Omental fat pad (tissue), 4 donors: Measurements from ENCODE around the gene APCS. TPM values are rescaled to one million over a fixed set of nuclear protein-coding genes. Genes with fewer than 3 reads are reported as not detected.

ENCODE experiments used
- ATAC-seq: fragments of 150-250 bp; one replicate; pipeline ENCODE4 v1.9.1; 2016; ENCODE audit warnings: mild to moderate bottlenecking, moderate library complexity; ENCODE audit not compliant: low FRiP score
- DNase-seq: peaks from one replicate; pipeline ENCODE4 v3.0.0-alpha.2; 2019; ENCODE audit warnings: low spot score
- total RNA-seq, 4 donors: library from RNA; depleted of rRNA; stranded (reverse); fragments of >200 nt; gene quantifications; one replicate each; pipeline ENCODE4 v1.1.0, GENCODE V29; 2016
- TF ChIP-seq, protein P1 (sequence below), 3 donors: fragments of 450-650 bp; IDR thresholded peaks; one replicate each; pipeline ENCODE4 v1.5.1; 2016 to 2017; ENCODE audit warnings: antibody characterized with exemption in 3 of 3, mild to moderate bottlenecking in 3 of 3, moderate library complexity in 2 of 3

Gene APCS
- total RNA-seq, 4 donors from 2014 or later: not detected

DNA sequence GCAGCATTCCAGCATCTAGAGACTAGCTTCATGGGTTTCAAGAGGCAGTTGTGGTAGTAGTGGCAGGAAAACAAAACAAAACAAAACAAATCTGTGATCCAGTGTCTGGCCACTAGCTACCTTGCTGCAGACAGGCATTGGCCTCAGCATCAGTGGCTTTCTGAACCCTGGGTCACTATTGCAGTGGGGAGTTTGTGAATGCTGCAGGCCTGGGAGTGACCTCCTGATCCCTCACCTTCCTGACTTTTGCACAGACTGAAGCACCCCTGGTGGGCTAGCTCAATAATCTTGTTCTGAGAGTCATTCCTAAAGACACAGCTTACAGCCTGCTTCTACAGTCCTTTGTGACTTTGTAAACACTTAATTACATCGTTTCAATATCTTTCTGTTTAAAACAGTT lies 24.9 kb upstream of the APCS start:
- ATAC-seq: no peak
- TF ChIP-seq, protein P1, sequence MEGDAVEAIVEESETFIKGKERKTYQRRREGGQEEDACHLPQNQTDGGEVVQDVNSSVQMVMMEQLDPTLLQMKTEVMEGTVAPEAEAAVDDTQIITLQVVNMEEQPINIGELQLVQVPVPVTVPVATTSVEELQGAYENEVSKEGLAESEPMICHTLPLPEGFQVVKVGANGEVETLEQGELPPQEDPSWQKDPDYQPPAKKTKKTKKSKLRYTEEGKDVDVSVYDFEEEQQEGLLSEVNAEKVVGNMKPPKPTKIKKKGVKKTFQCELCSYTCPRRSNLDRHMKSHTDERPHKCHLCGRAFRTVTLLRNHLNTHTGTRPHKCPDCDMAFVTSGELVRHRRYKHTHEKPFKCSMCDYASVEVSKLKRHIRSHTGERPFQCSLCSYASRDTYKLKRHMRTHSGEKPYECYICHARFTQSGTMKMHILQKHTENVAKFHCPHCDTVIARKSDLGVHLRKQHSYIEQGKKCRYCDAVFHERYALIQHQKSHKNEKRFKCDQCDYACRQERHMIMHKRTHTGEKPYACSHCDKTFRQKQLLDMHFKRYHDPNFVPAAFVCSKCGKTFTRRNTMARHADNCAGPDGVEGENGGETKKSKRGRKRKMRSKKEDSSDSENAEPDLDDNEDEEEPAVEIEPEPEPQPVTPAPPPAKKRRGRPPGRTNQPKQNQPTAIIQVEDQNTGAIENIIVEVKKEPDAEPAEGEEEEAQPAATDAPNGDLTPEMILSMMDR (IDR thresholded peaks at IDR 0.05): no peak
- no peak for DNase-seq

DNA sequence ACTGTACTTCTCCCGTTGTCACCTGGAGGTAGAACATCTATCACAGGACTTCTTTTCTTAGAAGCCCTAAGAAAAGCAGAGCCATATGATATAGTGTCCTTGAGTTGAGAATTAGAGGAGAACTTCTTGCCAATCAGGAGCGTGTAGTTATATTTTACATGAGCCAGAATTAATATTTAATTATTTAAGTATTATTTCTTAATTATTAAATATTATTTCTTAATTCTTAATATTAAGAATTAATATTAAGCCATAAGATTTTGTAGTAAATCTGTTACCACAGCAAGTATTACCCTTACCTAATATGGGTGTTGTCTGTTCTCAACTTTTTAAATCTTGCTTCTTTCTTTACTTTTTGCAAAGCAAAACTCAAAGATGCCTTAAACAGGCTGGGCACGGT lies 10.2 kb upstream of the APCS start:
- no peak for ATAC-seq
- no peak for DNase-seq
- TF ChIP-seq, protein P1 (IDR thresholded peaks at IDR 0.05): no peak

DNA sequence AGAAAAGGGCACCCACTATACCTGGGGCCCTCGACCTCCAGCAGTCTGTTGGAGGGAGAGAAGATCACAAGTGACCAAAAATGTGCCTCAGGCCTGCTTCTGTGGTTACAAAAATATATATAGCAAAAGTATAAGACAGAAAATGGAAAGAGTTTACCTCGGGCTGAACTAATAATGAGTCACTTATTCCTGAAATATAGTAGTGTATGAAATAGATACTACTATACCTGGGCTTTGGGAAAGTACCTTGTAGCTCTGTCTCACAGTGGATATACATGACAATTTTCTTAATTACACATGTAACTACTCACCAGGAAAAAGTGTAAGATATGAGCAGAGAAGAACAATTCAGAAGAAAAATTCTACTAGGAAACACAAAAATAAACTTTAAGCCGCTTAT lies 7.3 kb upstream of the APCS start:
- TF ChIP-seq, protein P1 (IDR thresholded peaks at IDR 0.05): no peak
- ATAC-seq (no peak), DNase-seq (no peak)

DNA sequence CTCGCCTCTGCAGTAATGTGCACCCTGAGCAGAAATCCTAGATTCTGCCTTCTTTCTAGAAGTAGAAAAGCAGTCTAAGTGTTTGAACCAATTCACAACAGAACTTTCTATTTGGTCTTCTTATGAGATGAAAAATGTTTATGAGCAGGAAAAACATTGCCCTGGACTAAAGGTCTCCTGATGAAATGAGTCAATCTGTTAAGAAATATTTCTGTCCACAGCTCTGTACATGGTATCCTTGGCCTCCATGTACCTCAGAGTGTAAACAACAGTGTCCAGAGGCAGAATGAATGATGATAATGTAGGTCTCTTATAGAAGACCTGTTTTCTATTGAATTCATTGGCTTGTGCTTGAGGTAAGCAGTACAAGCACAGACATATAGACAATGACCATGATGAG lies 6.2 kb upstream of the APCS start:
- DNase-seq: no peak
- TF ChIP-seq, protein P1 (IDR thresholded peaks at IDR 0.05): no peak
- ATAC-seq: no peak

DNA sequence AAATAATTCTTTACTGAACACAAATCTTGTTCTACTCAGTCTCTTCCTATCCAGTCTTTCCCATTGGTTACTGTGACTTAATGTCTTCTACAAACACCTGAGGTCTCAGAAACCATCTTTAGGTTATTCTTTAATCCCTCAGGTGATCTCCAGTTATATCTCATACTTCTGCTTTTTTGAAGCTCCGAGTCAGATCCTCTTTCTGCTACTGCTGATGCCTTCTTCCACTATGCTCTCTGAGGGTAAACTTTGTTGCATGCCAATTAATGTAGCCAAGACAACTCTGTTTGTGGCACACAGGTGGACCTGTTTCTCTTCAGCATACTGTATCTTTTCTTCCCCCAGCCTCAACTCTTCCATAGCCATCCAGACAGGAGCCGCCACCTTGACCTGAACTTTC lies 3.1 kb upstream of the APCS start:
- DNase-seq (no peak), ATAC-seq (no peak)
- TF ChIP-seq, protein P1 (IDR thresholded peaks at IDR 0.05): no peak

DNA sequence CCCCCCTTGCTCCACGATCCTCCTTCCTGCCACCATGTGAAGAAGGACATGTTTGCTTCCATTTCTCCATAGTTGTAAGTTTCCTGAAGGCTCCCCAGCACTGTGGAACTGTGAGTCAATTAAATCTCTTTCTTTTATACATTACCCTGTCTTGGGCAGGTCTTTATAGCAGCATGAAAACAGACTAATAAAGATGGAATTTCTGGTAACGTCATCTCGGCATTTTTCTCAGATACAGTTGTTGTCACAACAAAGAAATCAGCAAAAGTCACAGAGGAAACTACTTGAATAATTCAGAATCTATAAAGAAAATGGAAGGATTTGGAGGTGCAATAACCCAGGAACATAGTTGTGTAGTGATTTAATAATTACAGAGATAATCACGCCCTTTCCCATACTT lies 4.4 kb downstream of the APCS start:
- DNase-seq (no peak), ATAC-seq (no peak)
- TF ChIP-seq, protein P1 (IDR thresholded peaks at IDR 0.05): no peak

DNA sequence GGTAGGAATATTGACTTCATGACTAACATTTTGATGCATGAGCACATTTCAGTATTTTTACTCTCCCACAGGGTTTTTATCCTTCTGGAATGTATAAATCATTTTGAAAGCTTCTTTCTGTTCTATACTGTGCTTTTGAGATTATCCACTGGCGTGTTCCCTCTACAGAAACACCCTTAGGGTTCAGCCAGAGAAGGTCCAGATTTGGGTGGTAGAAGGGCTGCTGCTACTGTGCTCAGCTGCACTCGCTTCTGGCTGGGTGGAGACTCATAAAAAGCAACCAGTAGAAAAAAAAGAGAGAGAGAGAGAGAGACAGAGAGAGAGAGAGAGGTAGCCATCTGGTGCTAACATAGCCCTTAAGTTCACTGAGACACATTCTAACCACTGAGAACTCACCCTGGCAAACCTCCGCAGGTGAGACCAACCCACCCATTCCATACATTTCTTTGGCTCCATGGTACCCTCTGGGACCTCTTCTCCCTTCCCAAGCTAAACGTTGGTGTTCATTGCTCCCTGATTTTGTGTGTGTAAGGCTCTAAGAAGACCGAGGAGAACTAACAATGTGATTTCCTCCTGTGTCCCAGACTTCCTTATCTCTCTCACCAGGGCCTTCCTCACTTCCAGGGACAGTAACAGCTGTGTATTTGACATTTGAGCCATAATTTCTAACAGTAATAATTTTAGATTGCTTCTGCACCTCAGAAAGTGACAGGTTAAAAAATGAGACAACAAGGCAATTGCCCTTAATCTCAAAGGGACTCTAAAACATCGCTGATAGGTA lies 7.2 kb downstream of the APCS start:
- DNase-seq (no peak), ATAC-seq (no peak)
- TF ChIP-seq, protein P1 (IDR thresholded peaks at IDR 0.05): no peak
